ENCODE measurements around the gene RAPGEF1. TPM values are rescaled to one million over a fixed set of nuclear protein-coding genes. Genes with fewer than 3 reads are reported as not detected.

RAPGEF1 gene
- total RNA-seq, 1 experiment from 2014 or later, result 55.6 TPM

- Histone ChIP-seq H3K9me3 (ENCODE audit: control insufficient read depth, low read depth, low read length) (no peaks in the 10 kb centered on the region), H2BK120ac (ENCODE audit: low read depth, low read length, poor library complexity, severe bottlenecking) (no peak overlapping the region), H4K20me1 (ENCODE audit: control insufficient read depth, insufficient read depth, insufficient read length) (no peaks in the 10 kb centered on the region), H3K4ac (ENCODE audit: low read depth, low read length) (no peak overlapping the region), H3K4me1 (ENCODE audit: insufficient read depth, low read length) (peaks cover 24% of the 10 kb centered on the region), H2BK12ac (ENCODE audit: insufficient read length, low read depth, low read length) (no peak overlapping the region), H3K79me1 (ENCODE audit: insufficient read depth, low read depth, low read length, poor library complexity, severe bottlenecking) (no peaks in the 10 kb centered on the region), H3K9ac (ENCODE audit: extremely low read depth, insufficient read length, low read length) (no peak overlapping the region), H3K4me2 (ENCODE audit: insufficient read depth, insufficient read length, low read length) (no peak overlapping the region), H2BK15ac (ENCODE audit: low read depth, low read length) (no peak overlapping the region), H2AFZ (ENCODE audit: low read length) (no peak overlapping the region), H2AK5ac (ENCODE audit: insufficient read length, low read length) (no peak overlapping the region), H4K8ac (replicated peaks; ENCODE audit: insufficient read length, low read depth, low read length) (no peak overlapping the region), H3K23me2 (ENCODE audit: insufficient read length, low read depth, low read length, poor library complexity, severe bottlenecking) (no peaks in the 10 kb centered on the region), H3K14ac (ENCODE audit: insufficient read depth, low read length) (no peak overlapping the region; the same call in 1 of the 2 replicates), H4K91ac (ENCODE audit: insufficient read length, low read depth, low read length) (no peak overlapping the region), H3K23ac (ENCODE audit: insufficient read length, low read depth, low read length) (no peak overlapping the region), H3T11ph (ENCODE audit: low read length) (no peak overlapping the region), H3K56ac (ENCODE audit: insufficient read length, low read depth, low read length) (no peak overlapping the region), H2BK20ac (ENCODE audit: low read depth, low read length, poor library complexity, severe bottlenecking) (no peak overlapping the region), H3K27me3 (ENCODE audit: insufficient read depth, low read length) (no peaks in the 10 kb centered on the region), H4K5ac (ENCODE audit: insufficient read length, low read depth, low read length) (no peak overlapping the region), H3K18ac (ENCODE audit: insufficient read length, low read depth, low read length) (no peak overlapping the region), H3K79me2 (ENCODE audit: insufficient read depth, low read length) (peaks cover 19% of the 10 kb centered on the region; the same call in 1 of the 2 replicates), H2BK5ac (ENCODE audit: insufficient read length, low read length) (no peak overlapping the region), H3K27ac (ENCODE audit: insufficient read length, low read depth, low read length) (peak overlapping the region; percentile 45)
- H3K27me3 Mint-ChIP-seq (ENCODE audit: low read depth), result no peaks in the 10 kb centered on the region
- peaks cover 59 to 69% of the 10 kb centered on the region in 2 experiments for H3K4me1 Mint-ChIP-seq
- H3K9me3 Mint-ChIP-seq, result no peaks in the 10 kb centered on the region
- no peak for TF ChIP-seq CTCF (conservative IDR thresholded peaks at IDR 0.05)
- H3K27ac Mint-ChIP-seq, result peak overlapping the region in 2 of 3 experiments; percentile 11 to 14; a peak in 4 of 7 replicates
- H3K4me3 Mint-ChIP-seq, result no peak overlapping the region
- peaks cover 0 to 4% (median 2%) of the 10 kb centered on the region in 3 experiments; a peak in 3 of 7 replicates for H3K36me3 Mint-ChIP-seq (ENCODE audit: insufficient read depth in 1 of 3, low read depth in 3 of 3)
- DNase-seq, result no peak
- no CpG with 5 or more reads among the region's 4 CpGs for WGBS (ENCODE audit: extremely low coverage, insufficient read length, low lambda C conversion rate)
Measured at GRCh38 chr9:131693651-131694597, 46.0 kb downstream of the RAPGEF1 start.

Data from H9 (cell line).